Stimulated activated CD4-positive, alpha-beta T cell treated with anti-CD3 and anti-CD28 coated beads, Interleukin-4, amount 100 ng/mL, for 1 hour (primary cell): Measurements from ENCODE around the gene S100A11.

Experiments
- DNase-seq: peaks from one replicate; pipeline ENCODE4 v3.0.0-alpha.2; 2020

The S100A11 gene

GRCh38 chr1:152000964-152001630, 35.7 kb downstream of the S100A11 start:
- DNase-seq = no peak

- DNase-seq = no peak
Observed at GRCh38 chr1:151998611-151999362, 38.0 kb downstream of the S100A11 start.

GRCh38 chr1:151997284-151997570, 39.6 kb downstream of the S100A11 start:
- no peak for DNase-seq

- no peak for DNase-seq
Observed at GRCh38 chr1:151995774-151996173, 41.0 kb downstream of the S100A11 start.

- no peak for DNase-seq
Observed at GRCh38 chr1:151994956-151995355, 41.8 kb downstream of the S100A11 start.

GRCh38 chr1:151993734-151994496, 42.9 kb downstream of the S100A11 start, which contains the start of gene S100A10:
Gene S100A10 (minus strand): TSS chr1:151993859. CDS start chr1:151986230, 7,629 bp downstream.
- DNase-seq = peak; percentile 69

GRCh38 chr1:151993084-151993733, 43.6 kb downstream of the S100A11 start:
- peak; percentile 37 for DNase-seq

- DNase-seq = peak; percentile 7
Observed at GRCh38 chr1:151992303-151993083, 44.3 kb downstream of the S100A11 start.

- no peak for DNase-seq
Observed at GRCh38 chr1:151991663-151992302, 45.0 kb downstream of the S100A11 start.

- no peak for DNase-seq
Observed at GRCh38 chr1:151990856-151991198, 46.0 kb downstream of the S100A11 start.

GRCh38 chr1:151990058-151990855, 46.5 kb downstream of the S100A11 start:
- DNase-seq = no peak

GRCh38 chr1:151989211-151989862, 47.5 kb downstream of the S100A11 start:
- peak; percentile 41 for DNase-seq

- DNase-seq = no peak
Observed at GRCh38 chr1:151988405-151988923, 48.3 kb downstream of the S100A11 start.

GRCh38 chr1:151986501-151987190, 50.2 kb downstream of the S100A11 start:
- no peak for DNase-seq

- DNase-seq = no peak
Observed at GRCh38 chr1:151985768-151986167, 51.0 kb downstream of the S100A11 start.

GRCh38 chr1:151985270-151985669, 51.5 kb downstream of the S100A11 start:
- no peak for DNase-seq

- no peak for DNase-seq
Observed at GRCh38 chr1:151984313-151984956, 52.4 kb downstream of the S100A11 start.
